ENCODE data around the gene ICAM2.

ICAM2 gene

GRCh38 chr17:64037802-64038201 is 17.4 kb upstream of the ICAM2 start:
- no peak for TF ChIP-seq CTCF (conservative IDR thresholded peaks at IDR 0.05; ENCODE audit: low read length)
- no peak overlapping the region for H3K4me3 ChIP-seq (ENCODE audit: low read length)
- DNase-seq (ENCODE audit: low read depth): no peak

DNA sequence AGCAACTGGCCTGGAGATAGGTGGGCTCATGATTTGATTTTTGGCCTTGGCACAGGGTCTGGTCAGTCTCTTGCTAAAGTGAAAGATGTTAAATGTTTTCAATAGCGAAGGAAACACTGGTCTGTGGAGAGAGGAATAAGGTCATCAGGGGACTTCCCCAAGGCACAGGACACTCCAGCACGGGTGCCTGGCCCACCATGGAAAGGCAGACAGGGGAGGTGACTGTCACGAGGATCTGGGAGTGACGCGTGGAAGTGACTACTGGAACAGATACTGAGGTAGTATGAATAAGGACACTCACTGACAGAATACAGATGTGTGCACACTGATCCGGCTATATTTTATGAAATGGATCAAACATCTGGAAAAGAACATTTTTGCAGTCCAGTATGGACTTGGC is 16.7 kb upstream of the ICAM2 start:
- DNase-seq (ENCODE audit: low read depth): no peak
- TF ChIP-seq CTCF (conservative IDR thresholded peaks at IDR 0.05; ENCODE audit: low read length): no peak
- H3K4me3 ChIP-seq (ENCODE audit: low read length): no peak overlapping the region

DNA sequence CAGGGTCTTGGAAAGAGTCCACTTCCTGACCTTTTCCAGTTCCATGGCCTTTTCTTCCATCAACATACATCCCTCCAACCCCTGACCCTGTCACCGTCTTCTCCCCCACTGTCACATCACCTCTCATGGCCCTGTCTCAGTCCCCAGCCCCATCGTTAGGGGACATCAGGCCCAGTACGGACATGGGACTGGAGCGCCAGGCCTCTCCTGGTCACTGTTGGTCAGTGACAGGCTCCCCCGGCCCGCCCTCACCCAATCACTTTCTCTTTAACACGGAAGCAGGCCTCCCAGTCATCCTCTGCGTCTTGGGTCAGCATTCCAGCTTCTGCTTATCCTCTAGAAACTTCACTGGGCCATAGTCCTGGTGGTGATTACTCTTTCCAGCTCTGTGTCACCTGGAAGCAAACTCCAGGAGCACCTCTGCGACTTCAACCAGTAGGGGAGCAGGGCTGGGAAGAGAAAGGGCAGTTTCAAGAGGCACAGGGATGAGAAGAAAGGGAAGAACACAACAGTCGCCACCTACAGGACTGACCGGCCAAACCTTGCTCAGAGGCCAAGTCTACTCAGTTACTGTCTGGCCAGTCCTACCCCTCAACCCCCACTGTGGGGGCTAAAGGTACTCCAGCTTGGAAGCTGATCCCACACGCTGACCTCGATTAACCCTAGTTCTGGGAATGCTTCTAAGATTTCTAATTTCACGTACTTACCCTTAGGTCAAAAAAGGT is 15.9 kb upstream of the ICAM2 start:
- TF ChIP-seq CTCF (conservative IDR thresholded peaks at IDR 0.05; ENCODE audit: low read length): no peak
- DNase-seq (ENCODE audit: low read depth): no peak
- no peak overlapping the region for H3K4me3 ChIP-seq (ENCODE audit: low read length)

DNA sequence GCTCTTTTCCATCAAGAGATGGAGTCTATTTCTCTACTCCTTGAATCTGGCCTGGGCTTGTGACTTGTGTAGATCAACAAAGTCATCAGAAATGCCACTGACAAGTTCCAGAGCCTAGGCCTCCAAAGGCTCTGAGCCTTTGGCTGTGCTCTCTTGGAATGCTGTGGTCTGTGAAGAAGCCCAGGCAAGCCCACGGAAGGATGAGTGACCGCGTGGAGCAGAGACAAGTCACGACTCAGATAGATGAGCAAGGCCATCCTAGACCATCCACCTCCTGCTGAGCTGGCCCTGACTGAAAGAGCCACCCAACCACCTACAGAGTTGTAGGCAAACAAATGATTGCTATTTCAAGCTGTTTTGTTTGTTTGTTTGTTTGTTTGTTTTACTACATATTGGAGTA is 11.6 kb upstream of the ICAM2 start:
- DNase-seq (ENCODE audit: low read depth): peak; percentile 38
- TF ChIP-seq CTCF (conservative IDR thresholded peaks at IDR 0.05; ENCODE audit: low read length): no peak
- H3K4me3 ChIP-seq (ENCODE audit: low read length): no peak overlapping the region

DNA sequence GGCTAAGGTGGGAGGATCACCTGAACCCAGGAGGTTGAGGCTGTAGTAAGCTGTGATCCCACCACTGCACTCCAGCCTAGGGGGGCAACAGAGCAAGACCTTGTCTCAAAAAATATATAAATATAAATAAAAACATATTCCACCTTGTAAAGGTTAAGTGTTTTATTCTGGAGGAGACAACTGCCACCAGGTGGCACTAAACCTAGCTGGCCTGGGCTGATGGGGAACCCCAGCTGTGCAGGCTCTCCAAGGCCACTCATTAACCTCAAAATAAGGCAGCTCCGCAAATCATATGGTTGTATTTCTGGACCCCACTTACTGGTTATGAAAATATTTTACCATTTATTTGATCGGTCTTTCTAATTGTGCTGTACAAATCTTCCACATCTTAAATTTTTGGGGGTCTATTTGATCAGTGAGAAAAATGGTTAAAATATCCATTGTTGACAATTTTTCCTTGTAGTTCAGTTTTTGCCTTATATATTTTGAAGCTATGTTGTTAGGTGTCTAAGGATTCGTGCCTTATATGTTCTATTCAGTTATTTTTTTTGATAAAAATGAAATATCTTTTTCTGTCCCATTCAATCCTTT is 8.5 kb upstream of the ICAM2 start:
- DNase-seq (ENCODE audit: low read depth): peak; percentile 66
- peak; percentile 78 for TF ChIP-seq CTCF (conservative IDR thresholded peaks at IDR 0.05; ENCODE audit: low read length)
- no peak overlapping the region for H3K4me3 ChIP-seq (ENCODE audit: low read length)

DNA sequence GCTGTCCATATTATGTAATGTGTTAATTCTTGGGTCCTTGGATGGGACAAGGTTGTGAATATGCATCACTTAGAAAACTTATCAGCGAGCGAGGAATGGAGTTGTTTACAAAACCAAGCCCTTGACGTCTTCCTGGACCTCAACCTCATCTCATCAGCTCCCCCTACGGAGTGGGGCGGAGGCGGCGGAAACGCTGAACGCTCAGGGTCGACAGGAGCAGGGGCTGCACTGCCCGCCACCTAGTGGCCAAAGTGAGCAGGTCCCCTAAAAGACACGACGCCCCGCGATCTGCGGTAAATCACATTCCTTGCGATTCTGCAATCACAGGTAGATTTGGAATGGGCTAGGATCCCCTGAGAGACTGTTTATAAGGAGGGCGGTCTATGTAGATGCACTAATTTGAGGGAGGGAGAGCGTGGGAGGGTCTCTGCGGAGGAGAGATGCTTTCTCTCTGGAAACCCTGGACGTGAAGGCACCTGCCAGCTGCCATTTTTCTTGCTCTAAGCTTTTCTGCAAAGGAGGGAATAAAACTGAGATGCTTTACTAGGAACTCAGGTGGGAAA is 5.4 kb upstream of the ICAM2 start:
- peak; percentile 90 for TF ChIP-seq CTCF (conservative IDR thresholded peaks at IDR 0.05; ENCODE audit: low read length)
- DNase-seq (ENCODE audit: low read depth): peak; percentile 61
- 0 out of 2 replicates have a peak overlapping the region, but pooled peaks have one; percentile 12 for H3K4me3 ChIP-seq (ENCODE audit: low read length)
